ENCODE data around the gene THSD7A.

DNA sequence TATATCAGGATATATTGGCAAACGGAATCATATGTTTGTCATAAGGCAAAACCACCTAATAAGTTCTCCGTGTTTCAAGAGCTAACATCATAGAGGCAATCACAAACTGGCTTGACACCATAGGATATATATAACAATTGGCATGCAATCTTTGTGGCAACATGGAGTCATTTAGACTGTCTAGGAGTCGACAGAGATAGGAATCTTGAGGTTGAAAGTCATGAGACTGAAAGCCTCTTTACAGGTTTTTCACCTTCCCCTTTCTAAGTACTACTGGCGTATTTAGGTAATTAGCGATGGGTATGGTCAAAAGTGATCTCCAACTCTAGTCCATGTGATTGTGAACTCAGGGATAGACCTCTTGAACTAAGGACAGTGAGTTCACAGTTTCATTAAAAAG lies 63.7 kb downstream of the THSD7A start:
- no peak for TF ChIP-seq CTCF (optimal IDR thresholded peaks at IDR 0.05 in 1 of 3, IDR thresholded peaks at IDR 0.05 in 1 of 3, conservative IDR thresholded peaks at IDR 0.05 in 1 of 3; ENCODE audit: extremely low read depth in 1 of 3, insufficient read depth in 2 of 3, low read length in 3 of 3)
- no peak for TF ChIP-seq EZH2 (IDR thresholded peaks at IDR 0.05; ENCODE audit: low read length)

All from keratinocyte (primary cell).